HCT116 (cell line): ENCODE results near the gene CLIC4.

Source experiments
- ATF3 ChIP-seq: IDR thresholded peaks from 2 replicates; pipeline ENCODE4 v1.6.1; 2012
- CTCF ChIP-seq, 3 experiments: fragments of 200-600 bp in 1 of 3; sonication (generic) in 1 of 3; IDR thresholded peaks in 2 of 3; conservative IDR thresholded peaks in 1 of 3; 2 replicates each; pipeline ENCODE4 v1.5.1; 2012 to 2017; ENCODE audit warnings: low read depth in 2 of 3, low read length in 2 of 3, antibody characterized with exemption in 1 of 3, borderline replicate concordance in 1 of 3, control low read depth in 1 of 3, mild to moderate bottlenecking in 1 of 3, mixed read lengths in 1 of 3, mixed run types in 1 of 3, moderate library complexity in 1 of 3; ENCODE audit not compliant: insufficient read depth in 1 of 3
- EZH2 ChIP-seq: fragments of 200-600 bp; sonication (generic); IDR thresholded peaks from 2 replicates; pipeline ENCODE4 v1.6.1; 2017; ENCODE audit warnings: antibody characterized with exemption, mixed run types
- MAX ChIP-seq: IDR thresholded peaks from 2 replicates; pipeline ENCODE4 v1.6.1; 2012
- RAD21 ChIP-seq: IDR thresholded peaks from 2 replicates; pipeline ENCODE4 v1.6.1; 2012; ENCODE audit warnings: low read depth, mild to moderate bottlenecking
- REST ChIP-seq: IDR thresholded peaks from 2 replicates; pipeline ENCODE4 v1.6.1; 2012; ENCODE audit warnings: low read depth
- SIN3A ChIP-seq: IDR thresholded peaks from 2 replicates; pipeline ENCODE4 v1.6.1; 2012; ENCODE audit warnings: low read depth
- SP1 ChIP-seq: IDR thresholded peaks from 2 replicates; pipeline ENCODE4 v1.6.1; 2012; ENCODE audit warnings: low read depth

GRCh38 chr1:24786191-24786590 lies 40.9 kb downstream of the CLIC4 start:
- no peak for TF ChIP-seq CTCF (IDR thresholded peaks at IDR 0.05 in 2 of 3, conservative IDR thresholded peaks at IDR 0.05 in 1 of 3; ENCODE audit: borderline replicate concordance in 1 of 3, insufficient read depth in 1 of 3, low read depth in 2 of 3, low read length in 2 of 3)
- no peak for TF ChIP-seq EZH2
- TF ChIP-seq MAX, result no peak
- no peak for TF ChIP-seq ATF3
- no peak for TF ChIP-seq SP1
- no peak for TF ChIP-seq REST
- no peak for TF ChIP-seq SIN3A
- TF ChIP-seq RAD21, result no peak
